ENCODE data around the gene MEGF11.

MEGF11 gene

GRCh38 chr15:66101715-66102395, 151.7 kb downstream of the MEGF11 start:
- ChIA-PET CTCF (no interaction called here), POLR2A (interaction anchor here (0.6 kb wide), 1 partner anchor 301 kb away, joined by 3 read pairs; no protein-coding TSS in a partner anchor)
- H3K9me3 ChIP-seq (ENCODE audit: control insufficient read depth, insufficient read depth, low read depth, low read length): no peaks in the 10 kb centered on the region

GRCh38 chr15:66100761-66101160, 152.8 kb downstream of the MEGF11 start:
- Histone ChIP-seq H3K4me1 (ENCODE audit: control insufficient read depth, insufficient read depth, low read length) (peaks cover 3% of the 10 kb centered on the region), H3K9me3 (ENCODE audit: control insufficient read depth, insufficient read depth, low read depth, low read length) (no peaks in the 10 kb centered on the region), H3K4me3 (ENCODE audit: low read depth, low read length) (no peak overlapping the region), H3K27ac (ENCODE audit: extremely low read depth, low read depth, low read length) (no peak overlapping the region), H3K36me3 (ENCODE audit: control insufficient read depth in 2 of 2, insufficient read depth in 1 of 2, low read length in 2 of 2) (no peaks in the 10 kb centered on the region)
- POLR2A ChIA-PET: no interaction called here
- TF ChIP-seq ZNF658 (tag by site-specific recombination; IDR thresholded peaks at IDR 0.05) (no peak), EGR2 (tag by site-specific recombination; IDR thresholded peaks at IDR 0.05; ENCODE audit: low read depth) (peak; percentile 94), ZFHX2 (tag by site-specific recombination; conservative IDR thresholded peaks at IDR 0.05) (peak; percentile 96)
- CTCF ChIA-PET: no interaction called here

More at GRCh38 chr15:66101715-66102395, 151.7 kb downstream of the MEGF11 start:
- Histone ChIP-seq H3K27ac (ENCODE audit: extremely low read depth, low read depth, low read length) (no peak overlapping the region), H3K4me1 (ENCODE audit: control insufficient read depth, insufficient read depth, low read length) (peaks cover 3% of the 10 kb centered on the region), H3K4me3 (ENCODE audit: low read depth, low read length) (no peak overlapping the region), H3K36me3 (ENCODE audit: control insufficient read depth in 2 of 2, insufficient read depth in 1 of 2, low read length in 2 of 2) (no peaks in the 10 kb centered on the region)
- no peak for TF ChIP-seq ZNF558 (tag by site-specific recombination; IDR thresholded peaks at IDR 0.05)
- TF ChIP-seq ZBTB26 (tag by site-specific recombination; optimal IDR thresholded peaks at IDR 0.05): no peak
- peak; percentile 73 for TF ChIP-seq GLIS1 (tag by site-specific recombination; IDR thresholded peaks at IDR 0.05)

GRCh38 chr15:66099950-66100671, 153.4 kb downstream of the MEGF11 start:
- peaks cover 3% of the 10 kb centered on the region for H3K4me1 ChIP-seq (ENCODE audit: control insufficient read depth, insufficient read depth, low read length)
- no peak overlapping the region for H3K4me3 ChIP-seq (ENCODE audit: low read depth, low read length)
- CTCF ChIA-PET: no interaction called here
- POLR2A ChIA-PET: no interaction called here
- H3K9me3 ChIP-seq (ENCODE audit: control insufficient read depth, insufficient read depth, low read depth, low read length): no peaks in the 10 kb centered on the region
- no peaks in the 10 kb centered on the region for H3K36me3 ChIP-seq (ENCODE audit: control insufficient read depth in 2 of 2, insufficient read depth in 1 of 2, low read length in 2 of 2)
- H3K27ac ChIP-seq (ENCODE audit: extremely low read depth, low read depth, low read length): no peak overlapping the region
- TF ChIP-seq ZNF623 (tag by site-specific recombination; IDR thresholded peaks at IDR 0.05) (no peak), ZNF423 (tag by site-specific recombination; IDR thresholded peaks at IDR 0.05) (no peak), ZBTB20 (tag by site-specific recombination; IDR thresholded peaks at IDR 0.05) (no peak), ZNF18 (tag by site-specific recombination; IDR thresholded peaks at IDR 0.05) (no peak), ZNF555 (tag by site-specific recombination; conservative IDR thresholded peaks at IDR 0.05) (no peak), ZBTB49 (tag by site-specific recombination; IDR thresholded peaks at IDR 0.05; ENCODE audit: low read depth) (no peak), OSR2 (tag by site-specific recombination; IDR thresholded peaks at IDR 0.05) (no peak), ZNF596 (tag by site-specific recombination; IDR thresholded peaks at IDR 0.05) (no peak), ZNF707 (tag by site-specific recombination; IDR thresholded peaks at IDR 0.05) (no peak), KLF7 (tag by site-specific recombination; IDR thresholded peaks at IDR 0.05; ENCODE audit: borderline replicate concordance) (no peak), ZNF600 (tag by site-specific recombination; IDR thresholded peaks at IDR 0.05) (no peak), ZBTB1 (tag by site-specific recombination; IDR thresholded peaks at IDR 0.05) (no peak), KLF8 (tag by site-specific recombination; IDR thresholded peaks at IDR 0.05) (no peak), ZNF449 (tag by site-specific recombination; IDR thresholded peaks at IDR 0.05) (no peak), ZNF558 (tag by site-specific recombination; IDR thresholded peaks at IDR 0.05) (no peak), ZNF248 (tag by site-specific recombination; IDR thresholded peaks at IDR 0.05) (no peak), ZSCAN5A (tag by site-specific recombination; IDR thresholded peaks at IDR 0.05) (no peak), ZNF561 (tag by site-specific recombination; IDR thresholded peaks at IDR 0.05; ENCODE audit: borderline replicate concordance) (no peak)
